Activated B cell treated with CpG ODN at 0.5 μM for 24 hours (primary cell): Measurements from ENCODE around the gene NSG2. TPM values are rescaled to one million over a fixed set of nuclear protein-coding genes. Genes with fewer than 3 reads are reported as not detected.

Source experiments
- ATAC-seq: fragments of 200-7000 bp; cut with Tn5 transposase; one replicate; pipeline ENCODE4 v1.10.0; 2021; ENCODE audit warnings: low read depth, mild to moderate bottlenecking, moderate library complexity
- CTCF ChIA-PET: fragments of 350-600 bp; sonication (Branson Sonifier 250); formaldehyde crosslinking; loops from one replicate; lab custom pipeline; 2021; ENCODE audit warnings: antibody characterized with exemption; lab: Charles Lee
- POLR2A ChIA-PET: fragments of 350-600 bp; sonication (Branson Sonifier 250); formaldehyde crosslinking; loops from one replicate; lab custom pipeline; 2021; ENCODE audit warnings: antibody characterized with exemption; lab: Charles Lee
- DNase-seq: peaks from one replicate; pipeline ENCODE4 v3.0.0; 2022
- H3K27ac Mint-ChIP-seq: one replicate; pipeline ENCODE4 v1.8.0; 2020; ENCODE audit warnings: mixed read lengths
- H3K27me3 Mint-ChIP-seq: one replicate; pipeline ENCODE4 v1.8.0; 2021; ENCODE audit warnings: mixed read lengths
- H3K36me3 Mint-ChIP-seq: one replicate; pipeline ENCODE4 v1.8.0; 2021; ENCODE audit warnings: low read depth, mixed read lengths
- H3K4me1 Mint-ChIP-seq: one replicate; pipeline ENCODE4 v1.8.0; 2021; ENCODE audit warnings: mixed read lengths
- H3K4me3 Mint-ChIP-seq: one replicate; pipeline ENCODE4 v1.8.0; 2020; ENCODE audit warnings: mild to moderate bottlenecking, mixed read lengths
- H3K9me3 Mint-ChIP-seq: one replicate; pipeline ENCODE4 v1.8.0; 2020; ENCODE audit warnings: mixed read lengths
- CTCF ChIP-seq: fragments of 200-600 bp; IDR thresholded peaks from one replicate; pipeline ENCODE4 v1.8.0; 2022; ENCODE audit warnings: antibody characterized with exemption, mild to moderate bottlenecking
- intact Hi-C: fragments of 100-400 bp; cut with micrococcal nuclease; formaldehyde crosslinking; loops from one replicate; pipeline ENCODE4 v1.15.1; 2024
- total RNA-seq: library from RNA; stranded (reverse); gene quantifications from 2 replicates; pipeline ENCODE4 v1.2.3, GENCODE V29; 2022

NSG2 gene
- total RNA-seq, 1 donor from 2014 or later, result not detected

DNA sequence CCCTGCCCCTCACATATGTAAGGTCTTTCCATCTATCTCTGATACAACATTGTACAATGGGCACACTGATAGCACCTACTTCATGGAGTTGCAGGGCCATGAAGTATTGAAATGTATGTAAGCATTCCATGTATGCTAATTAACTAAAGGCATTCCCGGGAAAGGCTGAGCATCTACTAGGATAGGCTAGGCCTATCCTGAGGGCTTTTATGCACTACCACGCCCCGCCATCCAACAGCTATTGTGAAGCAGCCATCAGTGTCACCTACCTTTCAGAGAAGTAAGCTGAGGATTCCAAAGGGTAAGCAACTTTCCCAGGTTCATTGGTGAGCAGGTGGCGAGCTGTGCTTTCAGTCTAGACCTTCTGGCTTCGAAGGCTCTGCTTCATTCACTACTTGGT lies 47.6 kb downstream of the NSG2 start:
- POLR2A ChIA-PET, result no interaction called here
- ATAC-seq (no peak), DNase-seq (no peak)
- Mint-ChIP-seq H3K9me3 (no peaks in the 10 kb centered on the region), H3K27me3 (peaks cover 5% of the 10 kb centered on the region), H3K4me1 (no peaks in the 10 kb centered on the region), H3K27ac (no peak overlapping the region), H3K36me3 (no peaks in the 10 kb centered on the region), H3K4me3 (no peak overlapping the region)
- intact Hi-C loops, result no loop called here
- no peak for TF ChIP-seq CTCF
- CTCF ChIA-PET, result no interaction called here

- Mint-ChIP-seq H3K36me3 (no peaks in the 10 kb centered on the region), H3K9me3 (no peaks in the 10 kb centered on the region), H3K4me1 (no peaks in the 10 kb centered on the region), H3K27ac (no peak overlapping the region), H3K27me3 (no peaks in the 10 kb centered on the region), H3K4me3 (no peak overlapping the region)
- POLR2A ChIA-PET, result no interaction called here
- ATAC-seq, result no peak
- no peak for TF ChIP-seq CTCF
- DNase-seq, result no peak
- intact Hi-C loops, result no loop called here
- CTCF ChIA-PET, result no interaction called here
Measured at GRCh38 chr5:174094857-174095606, 49.5 kb downstream of the NSG2 start.

DNA sequence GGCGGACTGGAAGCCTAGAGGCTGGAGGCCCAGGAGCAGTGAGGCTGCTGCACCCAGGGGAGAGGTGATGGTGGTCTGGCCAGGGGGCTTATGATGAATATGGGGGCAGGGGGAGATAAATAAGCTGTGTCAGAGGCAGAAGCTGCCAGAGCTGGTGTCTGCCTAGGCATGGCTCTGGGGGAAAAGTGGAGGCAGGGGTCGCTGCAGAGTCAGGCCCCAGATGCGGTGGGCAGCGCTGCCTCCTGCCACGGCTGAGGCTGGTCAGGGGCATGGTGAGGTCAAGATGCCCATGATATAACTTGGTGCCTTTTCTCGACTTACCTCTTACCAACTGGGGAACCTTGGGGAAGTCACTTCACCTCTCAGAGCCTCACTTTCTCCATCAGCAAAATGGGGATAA lies 51.1 kb downstream of the NSG2 start:
- intact Hi-C loops, result no loop called here
- ATAC-seq (no peak), DNase-seq (no peak)
- Mint-ChIP-seq H3K4me3 (no peak overlapping the region), H3K27me3 (no peaks in the 10 kb centered on the region), H3K36me3 (no peaks in the 10 kb centered on the region), H3K27ac (no peak overlapping the region), H3K4me1 (no peaks in the 10 kb centered on the region), H3K9me3 (no peaks in the 10 kb centered on the region)
- ChIA-PET CTCF (no interaction called here), POLR2A (no interaction called here)
- TF ChIP-seq CTCF, result no peak

GRCh38 chr5:174097486-174098185 lies 52.1 kb downstream of the NSG2 start:
- no peaks in the 10 kb centered on the region for H3K9me3 Mint-ChIP-seq
- H3K36me3 Mint-ChIP-seq, result no peaks in the 10 kb centered on the region
- H3K4me3 Mint-ChIP-seq, result no peak overlapping the region
- ATAC-seq (no peak), DNase-seq (no peak)
- no peaks in the 10 kb centered on the region for H3K27me3 Mint-ChIP-seq
- ChIA-PET CTCF (no interaction called here), POLR2A (no interaction called here)
- TF ChIP-seq CTCF, result no peak
- intact Hi-C loops, result no loop called here
- no peaks in the 10 kb centered on the region for H3K4me1 Mint-ChIP-seq
- no peak overlapping the region for H3K27ac Mint-ChIP-seq

GRCh38 chr5:174098694-174099093 lies 53.2 kb downstream of the NSG2 start:
- Mint-ChIP-seq H3K4me1 (no peaks in the 10 kb centered on the region), H3K36me3 (no peaks in the 10 kb centered on the region), H3K27ac (no peak overlapping the region), H3K27me3 (no peaks in the 10 kb centered on the region), H3K4me3 (no peak overlapping the region), H3K9me3 (no peaks in the 10 kb centered on the region)
- DNase-seq (no peak), ATAC-seq (no peak)
- intact Hi-C loops, result no loop called here
- no peak for TF ChIP-seq CTCF
- CTCF ChIA-PET, result no interaction called here
- POLR2A ChIA-PET, result no interaction called here
